GM12875 (cell line): ENCODE data around the gene ALG13.

Experiments
- H3K4me3 ChIP-seq: one replicate; pipeline ENCODE4 v1.5.1; 2011; ENCODE audit warnings: low read depth, low read length, control low read depth
- CTCF ChIP-seq: IDR thresholded peaks from 2 replicates; pipeline ENCODE4 v1.5.1; 2011; ENCODE audit warnings: low read depth, mild to moderate bottlenecking, control low read depth, inconsistent platforms, low read length, moderate library complexity, borderline replicate concordance; ENCODE audit not compliant: insufficient read depth

ALG13 gene

GRCh38 chrX:111695297-111695880 is 14.4 kb downstream of the ALG13 start:
- H3K4me3 ChIP-seq = no peak overlapping the region
- TF ChIP-seq CTCF = no peak

GRCh38 chrX:111719426-111720210 is 38.6 kb downstream of the ALG13 start:
- no peak for TF ChIP-seq CTCF
- H3K4me3 ChIP-seq = no peak overlapping the region

GRCh38 chrX:111728096-111728495 is 47.1 kb downstream of the ALG13 start:
- H3K4me3 ChIP-seq = no peak overlapping the region
- no peak for TF ChIP-seq CTCF

GRCh38 chrX:111731351-111731750 is 50.4 kb downstream of the ALG13 start:
- H3K4me3 ChIP-seq = no peak overlapping the region
- TF ChIP-seq CTCF = no peak

GRCh38 chrX:111736571-111736970 is 55.6 kb downstream of the ALG13 start:
- no peak for TF ChIP-seq CTCF
- no peak overlapping the region for H3K4me3 ChIP-seq

- no peak overlapping the region for H3K4me3 ChIP-seq
- TF ChIP-seq CTCF = no peak
Measured at GRCh38 chrX:111742018-111742417, 61.0 kb downstream of the ALG13 start.

GRCh38 chrX:111743316-111743715 is 62.3 kb downstream of the ALG13 start:
- TF ChIP-seq CTCF = no peak

More at GRCh38 chrX:111743316-111743715, 62.3 kb downstream of the ALG13 start:
- H3K4me3 ChIP-seq = no peak overlapping the region
